Upper lobe of left lung (tissue), 6 donors: ENCODE data around the gene OGFR. TPM values are rescaled to one million over a fixed set of nuclear protein-coding genes. Genes with fewer than 3 reads are reported as not detected.
"Not testable (repeated sequence)": the region's sequence is repeated elsewhere in the genome, so short reads cannot be mapped to it uniquely, and the experiment has no call there.

Experiments used
- ATAC-seq, 2 donors: fragments of 200-7000 bp; cut with Tn5 transposase; one replicate each; pipeline ENCODE4 v1.9.1; 2022; ENCODE audit warnings: mild to moderate bottlenecking in 2 of 2, moderate library complexity in 2 of 2; ENCODE audit not compliant: low FRiP score in 2 of 2
- DNase-seq, 2 donors: peaks; one replicate each; pipeline ENCODE4 v3.0.0-alpha.2; 2019 to 2020
- H3K27ac ChIP-seq, 4 donors: fragments of 200-600 bp; sonication (generic); one replicate each; pipeline ENCODE4 v1.5.1; 2016 to 2019
- H3K27me3 ChIP-seq, 4 donors: fragments of 200-600 bp; sonication (generic); one replicate each; pipeline ENCODE4 v1.5.1; 2017 to 2019
- H3K36me3 ChIP-seq, 4 donors: fragments of 200-600 bp; sonication (generic); one replicate each; pipeline ENCODE4 v1.5.1; 2016 to 2019
- H3K4me1 ChIP-seq, 4 donors: fragments of 200-600 bp; sonication (generic); one replicate each; pipeline ENCODE4 v1.5.1; 2018 to 2019
- H3K4me3 ChIP-seq, 4 donors: fragments of 200-600 bp; sonication (generic); one replicate each; pipeline ENCODE4 v1.5.1; 2017 to 2019; ENCODE audit warnings: mild to moderate bottlenecking in 2 of 4, moderate library complexity in 1 of 4
- H3K9me3 ChIP-seq, 4 donors: fragments of 200-600 bp; sonication (generic); one replicate each; pipeline ENCODE4 v1.5.1; 2018 to 2019
- CTCF ChIP-seq, 6 experiments: fragments of 450-650 bp in 4 of 6; fragments of 200-600 bp in 2 of 6; sonication (generic) in 2 of 6; IDR thresholded peaks; one replicate each; pipeline ENCODE4 v1.5.1; 2016 to 2019; ENCODE audit warnings: antibody characterized with exemption in 6 of 6
- EP300 ChIP-seq, 4 donors: sonication (generic); formaldehyde crosslinking; IDR thresholded peaks; one replicate each; pipeline ENCODE4 v1.5.1; 2017; ENCODE audit warnings: antibody characterized with exemption in 4 of 4, control low read depth in 2 of 4
- POLR2A ChIP-seq, 4 donors: fragments of 450-650 bp; IDR thresholded peaks; one replicate each; pipeline ENCODE4 v1.5.1; 2016 to 2017; ENCODE audit warnings: antibody characterized with exemption in 4 of 4, mild to moderate bottlenecking in 2 of 4
- POLR2AphosphoS5 ChIP-seq, 2 donors: sonication (generic); formaldehyde crosslinking; IDR thresholded peaks; one replicate each; pipeline ENCODE4 v1.5.1; 2017; ENCODE audit warnings: antibody characterized with exemption in 2 of 2
- WGBS, 2 donors: methylation state at CpG; one replicate each; pipeline ENCODE4 v1.1.5; 2017 to 2018; 5-methylcytosine and 5-hydroxymethylcytosine counted together
- total RNA-seq, 6 donors: library from RNA; depleted of rRNA in 4 of 6; stranded (reverse); fragments of >200 nt in 4 of 6; gene quantifications; one replicate each; pipeline versions ENCODE4 v1.1.0 to v1.2.1, GENCODE V29; 2016 to 2021
- donor health status: DM: no; HTN: no; CAD: no; lungs with moderate emphysema.
- donor health status: DM: no; HTN: yes; CAD: no; lungs with severe emphysema.

Gene OGFR
- total RNA-seq, 6 donors from 2014 or later, result 63.8 to 166 (median 74.9) TPM

- no peak for TF ChIP-seq POLR2A (IDR thresholded peaks at IDR 0.05)
- TF ChIP-seq CTCF (IDR thresholded peaks at IDR 0.05), result no peak
- no peak for TF ChIP-seq POLR2AphosphoS5 (IDR thresholded peaks at IDR 0.05)
- no peak for TF ChIP-seq EP300 (IDR thresholded peaks at IDR 0.05)
- Histone ChIP-seq H3K4me1 (no peaks in the 10 kb centered on the region), H3K36me3 (peaks cover 0 to 44% (median 10%) of the 10 kb centered on the region in 4 donors), H3K4me3 (no peak overlapping the region), H3K27ac (no peak overlapping the region), H3K27me3 (no peaks in the 10 kb centered on the region), H3K9me3 (no peaks in the 10 kb centered on the region)
- no peak for ATAC-seq
- 81 to 94% methylated on average over 10 to 12 of the region's 12 CpGs for WGBS, 2 donors
- DNase-seq, result no peak
These were observed 48.2 kb downstream of the OGFR start for GRCh38 chr20:62852841-62853240.

- peaks cover 0 to 44% (median 10%) of the 10 kb centered on the region in 4 donors for H3K36me3 ChIP-seq
- H3K27ac ChIP-seq, H3K4me3 ChIP-seq, H3K9me3 ChIP-seq, DNase-seq, H3K27me3 ChIP-seq, H3K4me1 ChIP-seq, ATAC-seq: not testable (repeated sequence)
- WGBS, 2 donors, result 92 to 94% methylated on average over 6 of the region's 6 CpGs
These were observed 48.7 kb downstream of the OGFR start for GRCh38 chr20:62853304-62853703.

- DNase-seq, result no peak
- TF ChIP-seq POLR2A (IDR thresholded peaks at IDR 0.05), result no peak
- no peak for TF ChIP-seq EP300 (IDR thresholded peaks at IDR 0.05)
- TF ChIP-seq CTCF (IDR thresholded peaks at IDR 0.05), result no peak
- no peak for TF ChIP-seq POLR2AphosphoS5 (IDR thresholded peaks at IDR 0.05)
These were observed 49.5 kb downstream of the OGFR start for GRCh38 chr20:62854121-62854520.

GRCh38 chr20:62855120-62855519, 50.5 kb downstream of the OGFR start:
- peaks cover 4 to 6% (median 5%) of the 10 kb centered on the region in 4 donors for H3K4me1 ChIP-seq
- H3K36me3 ChIP-seq, result peaks cover 0 to 44% (median 10%) of the 10 kb centered on the region in 4 donors
- no peak overlapping the region for H3K4me3 ChIP-seq
- no peak for DNase-seq
- no peak for ATAC-seq
- no peak overlapping the region for H3K27ac ChIP-seq
- WGBS, 2 donors, result 92 to 98% methylated on average over 5 of the region's 5 CpGs
- H3K27me3 ChIP-seq, result no peaks in the 10 kb centered on the region
- no peak for TF ChIP-seq EP300 (IDR thresholded peaks at IDR 0.05)
- no peak for TF ChIP-seq POLR2AphosphoS5 (IDR thresholded peaks at IDR 0.05)
- no peak for TF ChIP-seq CTCF (IDR thresholded peaks at IDR 0.05)
- no peak for TF ChIP-seq POLR2A (IDR thresholded peaks at IDR 0.05)
- no peaks in the 10 kb centered on the region for H3K9me3 ChIP-seq

More at GRCh38 chr20:62854121-62854520, 49.5 kb downstream of the OGFR start:
- Histone ChIP-seq H3K4me3 (no peak overlapping the region), H3K9me3 (no peaks in the 10 kb centered on the region), H3K4me1 (no peaks in the 10 kb centered on the region), H3K27ac (no peak overlapping the region), H3K36me3 (peaks cover 0 to 44% (median 10%) of the 10 kb centered on the region in 4 donors), H3K27me3 (no peaks in the 10 kb centered on the region)
- ATAC-seq, result no peak
- WGBS, 2 donors, result 91 to 94% methylated on average over 13 of the region's 13 CpGs

GRCh38 chr20:62856931-62857619, 52.4 kb downstream of the OGFR start:
- DNase-seq, result no peak
- H3K36me3 ChIP-seq, result peaks cover 0 to 44% (median 10%) of the 10 kb centered on the region in 4 donors
- H3K4me3 ChIP-seq, result no peak overlapping the region
- no peaks in the 10 kb centered on the region for H3K9me3 ChIP-seq
- H3K27ac ChIP-seq, result no peak overlapping the region
- 94% methylated on average over 25 of the region's 25 CpGs for WGBS, 2 donors
- TF ChIP-seq EP300 (IDR thresholded peaks at IDR 0.05) (no peak), CTCF (IDR thresholded peaks at IDR 0.05) (no peak), POLR2A (IDR thresholded peaks at IDR 0.05) (no peak), POLR2AphosphoS5 (IDR thresholded peaks at IDR 0.05) (no peak)
- H3K4me1 ChIP-seq, result peaks cover 12 to 16% (median 13%) of the 10 kb centered on the region in 4 donors
- no peaks in the 10 kb centered on the region for H3K27me3 ChIP-seq
- ATAC-seq, result no peak
